GM10847 (cell line): ENCODE results near the gene SMARCA2.

Experiments
- POLR2A ChIP-seq: IDR thresholded peaks from 2 replicates; pipeline ENCODE4 v1.6.1; 2011; ENCODE audit not compliant: insufficient read length; ENCODE audit errors: extremely low read depth

Gene SMARCA2

DNA sequence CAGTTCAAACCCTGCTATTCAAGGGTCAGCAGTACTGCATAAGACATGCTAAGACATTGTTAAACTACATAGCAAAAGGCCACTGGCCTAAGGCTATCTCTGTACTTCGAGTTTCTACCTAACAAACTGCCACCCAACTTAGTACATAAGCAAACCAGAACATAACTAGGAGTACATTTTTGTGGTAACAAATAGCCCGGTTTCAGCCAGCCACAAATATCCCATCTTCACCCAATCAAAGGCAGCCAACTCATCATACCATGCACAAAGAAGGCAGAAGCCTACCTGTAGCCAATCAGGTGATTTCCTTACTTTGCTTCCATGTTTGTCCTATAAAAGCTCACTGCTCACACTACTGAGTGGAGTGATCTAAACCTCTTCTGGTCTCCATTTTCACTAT is 201.4 kb downstream of the SMARCA2 start:
- TF ChIP-seq POLR2A, result no peak

DNA sequence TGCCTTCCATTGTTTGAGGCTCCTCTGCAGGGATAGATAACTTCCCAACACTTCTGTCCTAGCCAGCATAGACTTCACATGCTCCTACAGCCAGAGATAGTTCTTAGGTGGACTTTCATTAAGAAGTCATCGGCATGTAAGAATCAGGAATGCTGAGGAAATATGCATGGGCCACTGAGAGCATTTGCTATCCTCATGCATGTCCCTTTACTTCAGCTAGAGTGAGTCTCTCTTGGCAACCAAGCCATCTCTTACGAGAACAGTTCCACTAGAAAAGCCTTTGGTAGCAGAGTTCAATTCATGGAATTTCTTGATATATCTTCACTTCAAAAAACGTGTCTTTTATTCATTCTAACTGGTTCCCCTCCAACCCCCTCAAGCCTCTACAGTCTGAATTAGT is 202.4 kb downstream of the SMARCA2 start:
- no peak for TF ChIP-seq POLR2A

GRCh38 chr9:2220036-2220435 is 204.9 kb downstream of the SMARCA2 start:
- no peak for TF ChIP-seq POLR2A

- no peak for TF ChIP-seq POLR2A
These were observed 212.2 kb downstream of the SMARCA2 start for GRCh38 chr9:2227144-2227867.

DNA sequence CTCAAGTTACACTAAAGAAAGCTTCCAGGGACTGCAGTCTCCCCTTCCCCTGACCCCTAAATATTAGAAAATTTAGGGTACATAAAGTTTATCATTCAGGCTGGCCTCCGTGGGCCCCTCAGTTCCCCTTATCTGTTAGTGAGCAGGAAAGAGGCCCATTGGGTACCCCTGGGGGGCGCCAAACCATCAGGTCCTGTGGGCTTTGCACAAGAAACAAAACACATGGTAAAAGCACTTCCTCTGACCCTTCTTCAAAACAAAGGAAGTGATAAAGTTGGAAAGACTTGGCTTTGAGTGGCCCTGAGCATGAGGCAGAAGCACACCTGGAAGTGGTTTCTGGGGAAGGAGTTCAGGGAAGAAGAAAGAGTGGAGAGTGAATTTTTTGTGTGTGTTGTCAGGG is 213.0 kb downstream of the SMARCA2 start:
- TF ChIP-seq POLR2A, result no peak

- no peak for TF ChIP-seq POLR2A
These were observed 213.5 kb downstream of the SMARCA2 start for GRCh38 chr9:2228641-2229040.

DNA sequence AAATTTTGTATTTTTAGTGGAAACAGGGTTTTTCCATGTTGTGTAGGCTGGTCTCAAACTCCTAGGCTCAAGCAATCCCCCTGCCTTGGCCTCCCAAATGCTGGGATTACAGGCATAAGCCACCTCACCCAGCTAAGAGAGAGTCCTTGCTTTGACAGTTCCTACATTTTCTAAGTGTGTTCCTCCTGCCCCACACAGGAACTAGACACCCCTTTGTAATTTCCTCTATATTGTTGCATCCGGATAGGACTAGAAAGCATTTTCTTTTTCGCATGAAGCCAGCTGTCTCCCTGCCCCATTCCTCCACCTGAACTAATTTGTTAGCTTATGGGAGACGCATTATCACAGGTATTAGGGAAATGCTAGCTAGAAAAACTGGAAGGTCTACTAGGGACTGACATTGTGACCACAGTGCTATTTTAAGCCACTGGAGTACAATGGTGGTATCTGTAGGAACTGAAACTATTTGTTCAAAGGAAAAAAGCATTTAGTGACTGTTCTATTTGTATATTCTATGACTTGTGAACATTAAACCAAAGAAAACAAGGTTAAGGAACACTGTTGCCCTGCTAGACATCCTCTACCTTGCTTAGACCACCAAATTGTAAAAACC is 214.1 kb downstream of the SMARCA2 start:
- TF ChIP-seq POLR2A, result no peak

- TF ChIP-seq POLR2A, result no peak
These were observed 215.2 kb downstream of the SMARCA2 start for GRCh38 chr9:2230362-2230761.

- no peak for TF ChIP-seq POLR2A
These were observed 216.0 kb downstream of the SMARCA2 start for GRCh38 chr9:2231101-2231500.

- TF ChIP-seq POLR2A, result no peak
These were observed 216.7 kb downstream of the SMARCA2 start for GRCh38 chr9:2231829-2232228.

DNA sequence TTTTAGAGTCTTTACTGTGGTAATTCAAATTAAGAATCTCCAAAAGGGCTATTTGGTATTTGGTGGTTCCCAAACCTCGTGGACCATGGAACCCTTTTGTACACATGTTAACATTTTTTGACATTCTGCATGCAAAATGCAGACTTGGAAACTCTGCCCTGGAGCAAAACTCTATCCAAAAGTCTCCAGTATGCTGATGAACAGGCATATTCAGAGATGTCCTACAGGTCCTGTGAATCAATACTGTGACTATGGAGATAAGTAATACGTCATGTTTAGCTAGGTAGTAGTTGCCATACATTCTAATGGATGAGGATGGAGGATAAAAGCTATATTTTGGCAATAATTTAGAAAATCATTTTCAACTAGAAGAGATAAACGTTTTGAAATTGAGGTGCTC is 218.1 kb downstream of the SMARCA2 start:
- no peak for TF ChIP-seq POLR2A

DNA sequence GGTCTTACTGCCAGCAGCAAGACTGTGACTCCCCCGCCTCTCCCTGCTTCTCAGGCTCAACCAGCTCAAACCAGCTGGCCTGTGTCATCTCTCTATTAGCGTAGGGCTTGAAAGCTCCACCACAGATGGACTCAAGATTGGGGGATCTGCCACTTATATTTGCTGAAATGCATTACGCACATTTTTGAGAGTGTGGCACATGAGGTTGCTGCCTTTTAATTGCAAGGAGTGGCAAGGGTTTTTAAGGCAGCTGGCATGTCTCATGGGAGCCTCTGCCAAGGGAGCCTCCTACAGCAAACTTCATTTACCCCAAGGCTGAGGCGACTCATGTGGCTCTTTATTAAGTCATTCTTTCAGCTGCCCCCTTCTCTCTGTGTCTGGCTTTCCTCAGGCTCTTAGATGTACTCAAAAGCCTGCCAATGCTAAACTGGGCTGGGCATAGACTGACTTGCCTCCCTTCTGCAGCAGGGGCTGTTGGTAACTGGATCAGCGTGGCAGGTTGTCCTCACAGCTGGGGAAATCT is 219.3 kb downstream of the SMARCA2 start:
- no peak for TF ChIP-seq POLR2A

- no peak for TF ChIP-seq POLR2A
These were observed 220.5 kb downstream of the SMARCA2 start for GRCh38 chr9:2235623-2236022.

GRCh38 chr9:2236850-2237249 is 221.7 kb downstream of the SMARCA2 start:
- TF ChIP-seq POLR2A, result no peak

- no peak for TF ChIP-seq POLR2A
These were observed 226.3 kb downstream of the SMARCA2 start for GRCh38 chr9:2241461-2241835.

GRCh38 chr9:2241836-2242741 is 226.9 kb downstream of the SMARCA2 start:
- no peak for TF ChIP-seq POLR2A
